HG03025 (cell line): ENCODE data around the gene RGS7BP.
"Not testable (repeated sequence)": the region's sequence is repeated elsewhere in the genome, so short reads cannot be mapped to it uniquely, and the experiment has no call there.

Source experiments
- ATAC-seq: cut with Tn5 transposase; IDR thresholded peaks from one replicate; pipeline ENCODE4 v1.9.1; 2021; ENCODE audit warnings: mild to moderate bottlenecking, moderate library complexity; ENCODE audit not compliant: unreplicated experiment, low FRiP score

RGS7BP gene

GRCh38 chr5:64534033-64534432, 28.2 kb downstream of the RGS7BP start:
- no peak for ATAC-seq

- no peak for ATAC-seq
Measured at GRCh38 chr5:64557911-64558310, 52.1 kb downstream of the RGS7BP start.

- not testable (repeated sequence) for ATAC-seq
Measured at GRCh38 chr5:64558641-64559040, 52.8 kb downstream of the RGS7BP start.

GRCh38 chr5:64566310-64566916, 60.6 kb downstream of the RGS7BP start:
- no peak for ATAC-seq

- ATAC-seq: no peak
Measured at GRCh38 chr5:64569858-64570257, 64.0 kb downstream of the RGS7BP start.

- ATAC-seq: no peak
Measured at GRCh38 chr5:64570395-64570996, 64.7 kb downstream of the RGS7BP start.

GRCh38 chr5:64575561-64575960, 69.7 kb downstream of the RGS7BP start:
- no peak for ATAC-seq

GRCh38 chr5:64576250-64576649, 70.4 kb downstream of the RGS7BP start:
- no peak for ATAC-seq

- no peak for ATAC-seq
Measured at GRCh38 chr5:64585646-64586045, 79.8 kb downstream of the RGS7BP start.

- no peak for ATAC-seq
Measured at GRCh38 chr5:64587370-64587769, 81.6 kb downstream of the RGS7BP start.

GRCh38 chr5:64592730-64593341, 87.0 kb downstream of the RGS7BP start:
- no peak for ATAC-seq

- ATAC-seq: no peak
Measured at GRCh38 chr5:64594025-64594424, 88.2 kb downstream of the RGS7BP start.

- ATAC-seq: no peak
Measured at GRCh38 chr5:64594601-64595000, 88.8 kb downstream of the RGS7BP start.

GRCh38 chr5:64595031-64595855, 89.4 kb downstream of the RGS7BP start:
- no peak for ATAC-seq

- ATAC-seq: no peak
Measured at GRCh38 chr5:64599226-64599625, 93.4 kb downstream of the RGS7BP start.

- no peak for ATAC-seq
Measured at GRCh38 chr5:64603676-64604075, 97.9 kb downstream of the RGS7BP start.

- no peak for ATAC-seq
Measured at GRCh38 chr5:64606926-64607325, 101.1 kb downstream of the RGS7BP start.

- no peak for ATAC-seq
Measured at GRCh38 chr5:64612344-64612961, 106.6 kb downstream of the RGS7BP start.

- no peak for ATAC-seq
Measured at GRCh38 chr5:64615895-64616294, 110.1 kb downstream of the RGS7BP start.

GRCh38 chr5:64619609-64620008, 113.8 kb downstream of the RGS7BP start:
- no peak for ATAC-seq

GRCh38 chr5:64622991-64623390, 117.2 kb downstream of the RGS7BP start:
- no peak for ATAC-seq
